Measurements from ENCODE around the gene UNC5C.

Gene UNC5C

GRCh38 chr4:95563638-95564337, 15.0 kb upstream of the UNC5C start:
- POLR2A ChIA-PET, result no interaction called here

GRCh38 chr4:95560774-95561173, 12.0 kb upstream of the UNC5C start:
- no peak for TF ChIP-seq CTBP1 (IDR thresholded peaks at IDR 0.05; ENCODE audit: borderline replicate concordance)
- no peak for TF ChIP-seq SUZ12 (IDR thresholded peaks at IDR 0.05)
- TF ChIP-seq FOXM1 (IDR thresholded peaks at IDR 0.05; ENCODE audit: borderline replicate concordance), result no peak
- no peak for TF ChIP-seq BHLHE40 (IDR thresholded peaks at IDR 0.05; ENCODE audit: borderline replicate concordance)
- TF ChIP-seq HDGF (IDR thresholded peaks at IDR 0.05; ENCODE audit: borderline replicate concordance), result no peak
- TF ChIP-seq SP1 (IDR thresholded peaks at IDR 0.05), result no peak
- no peak for TF ChIP-seq LEF1 (IDR thresholded peaks at IDR 0.05; ENCODE audit: borderline replicate concordance)
- no peak for TF ChIP-seq NFRKB (IDR thresholded peaks at IDR 0.05)
- no peak for TF ChIP-seq ZNF384 (IDR thresholded peaks at IDR 0.05)
- no peak for TF ChIP-seq PKNOX1 (IDR thresholded peaks at IDR 0.05)
- TF ChIP-seq FOXK2 (IDR thresholded peaks at IDR 0.05), result no peak
- no peak for DNase-seq (ENCODE audit: extremely low spot score)
- ChIA-PET CTCF (no interaction called here), POLR2A (no interaction called here)

More at GRCh38 chr4:95563638-95564337, 15.0 kb upstream of the UNC5C start:
- CTCF ChIA-PET, result no interaction called here
- no peak for DNase-seq (ENCODE audit: extremely low spot score)
- TF ChIP-seq ELF4 (IDR thresholded peaks at IDR 0.05), result no peak
- TF ChIP-seq CTBP1 (IDR thresholded peaks at IDR 0.05; ENCODE audit: borderline replicate concordance), result no peak
- TF ChIP-seq SUZ12 (IDR thresholded peaks at IDR 0.05), result no peak
- no peak for TF ChIP-seq FOXK2 (IDR thresholded peaks at IDR 0.05)
- no peak for TF ChIP-seq NFRKB (IDR thresholded peaks at IDR 0.05)
- no peak for TF ChIP-seq ARNT (IDR thresholded peaks at IDR 0.05)
- no peak for TF ChIP-seq FOXA1 (IDR thresholded peaks at IDR 0.05)
- no peak for TF ChIP-seq BHLHE40 (IDR thresholded peaks at IDR 0.05; ENCODE audit: borderline replicate concordance)

- DNase-seq (ENCODE audit: extremely low spot score), result no peak
- ChIA-PET POLR2A (interaction anchor here (1.2 to 1.3 kb wide), 2 partner anchors 9 to 16 kb away, joined by 3 to 4 read pairs; no protein-coding TSS in a partner anchor), CTCF (no interaction called here)
- TF ChIP-seq SUZ12 (IDR thresholded peaks at IDR 0.05) (no peak), FOXM1 (IDR thresholded peaks at IDR 0.05; ENCODE audit: borderline replicate concordance) (no peak), BHLHE40 (IDR thresholded peaks at IDR 0.05; ENCODE audit: borderline replicate concordance) (no peak), ZNF384 (IDR thresholded peaks at IDR 0.05) (no peak), PKNOX1 (IDR thresholded peaks at IDR 0.05) (no peak), TARDBP (IDR thresholded peaks at IDR 0.05) (no peak), SP1 (IDR thresholded peaks at IDR 0.05) (no peak), ELF4 (IDR thresholded peaks at IDR 0.05) (no peak), HDGF (IDR thresholded peaks at IDR 0.05; ENCODE audit: borderline replicate concordance) (no peak), FOXA1 (IDR thresholded peaks at IDR 0.05) (no peak)
These were observed 7.6 kb upstream of the UNC5C start for GRCh38 chr4:95556207-95556859.

- ChIA-PET POLR2A (no interaction called here), CTCF (no interaction called here)
- no peak for DNase-seq (ENCODE audit: extremely low spot score)
- TF ChIP-seq FOXM1 (IDR thresholded peaks at IDR 0.05; ENCODE audit: borderline replicate concordance) (no peak), PKNOX1 (IDR thresholded peaks at IDR 0.05) (no peak), FOXK2 (IDR thresholded peaks at IDR 0.05) (no peak), ARNT (IDR thresholded peaks at IDR 0.05) (no peak), SP1 (IDR thresholded peaks at IDR 0.05) (no peak), TARDBP (IDR thresholded peaks at IDR 0.05) (no peak), FOXA1 (IDR thresholded peaks at IDR 0.05) (no peak)
These were observed 4.3 kb upstream of the UNC5C start for GRCh38 chr4:95552942-95553550.

- DNase-seq (ENCODE audit: extremely low spot score), result no peak
- TF ChIP-seq NFRKB (IDR thresholded peaks at IDR 0.05) (no peak), ZNF384 (IDR thresholded peaks at IDR 0.05) (no peak), FOXA1 (IDR thresholded peaks at IDR 0.05) (no peak), SP1 (IDR thresholded peaks at IDR 0.05) (no peak), FOXM1 (IDR thresholded peaks at IDR 0.05; ENCODE audit: borderline replicate concordance) (no peak), ELF4 (IDR thresholded peaks at IDR 0.05) (no peak), L3MBTL2 (conservative IDR thresholded peaks at IDR 0.05) (no peak), TARDBP (IDR thresholded peaks at IDR 0.05) (no peak), PKNOX1 (IDR thresholded peaks at IDR 0.05) (no peak), SUZ12 (IDR thresholded peaks at IDR 0.05) (no peak), LEF1 (IDR thresholded peaks at IDR 0.05; ENCODE audit: borderline replicate concordance) (no peak)
- ChIA-PET CTCF (no interaction called here), POLR2A (no interaction called here)
These were observed 2.9 kb upstream of the UNC5C start for GRCh38 chr4:95551653-95552052.

All from HEK293T (cell line).